ENCODE results near the gene MEGF8. TPM values are rescaled to one million over a fixed set of nuclear protein-coding genes. Genes with fewer than 3 reads are reported as not detected.
A peak's percentile ranks its signal among the peaks of the same experiment; 100 is the strongest.

Gene MEGF8
- total and polyA plus RNA-seq, 2 of the 13 experiments (the other 11 are each of a cell fraction or from before 2014, with no cell fraction given), result 4.0 to 8.8 TPM

DNA sequence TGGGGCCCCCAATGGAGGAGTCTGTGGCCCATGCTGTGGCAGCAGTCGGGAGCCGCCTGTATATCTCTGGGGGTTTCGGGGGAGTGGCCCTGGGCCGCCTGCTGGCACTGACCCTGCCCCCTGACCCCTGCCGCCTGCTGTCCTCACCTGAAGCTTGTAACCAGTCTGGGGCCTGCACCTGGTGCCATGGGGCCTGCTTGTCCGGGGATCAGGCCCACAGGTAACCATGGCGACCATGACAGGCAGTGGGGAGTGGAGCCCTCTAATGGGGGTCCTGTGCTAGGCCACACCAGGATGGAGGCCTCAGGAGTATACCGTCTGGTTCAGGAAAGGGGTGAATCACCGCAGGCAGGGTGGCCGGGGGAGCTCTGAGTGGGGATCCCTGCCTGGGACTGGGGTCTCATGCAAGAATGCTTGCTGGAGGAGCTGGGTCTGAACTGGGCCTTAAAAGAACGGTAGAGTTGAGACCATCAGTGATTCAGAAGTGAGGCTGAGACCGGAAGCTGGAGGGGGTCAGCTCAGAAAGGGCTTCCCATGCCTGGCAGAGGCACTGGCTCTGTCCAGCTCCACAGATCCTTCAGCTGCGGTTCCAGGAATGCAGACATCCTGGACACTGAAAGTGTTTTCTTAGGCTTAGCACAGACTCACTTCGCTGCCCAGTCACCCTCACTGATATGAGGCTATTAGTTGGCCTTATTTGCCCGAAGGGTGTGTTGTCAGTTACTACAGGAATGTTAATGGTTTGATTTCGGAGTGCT is 35.5 kb downstream of the MEGF8 start:
- peaks cover 11% of the 10 kb centered on the region for H3K9me3 ChIP-seq (ENCODE audit: low read length)
- no peaks in the 10 kb centered on the region for H4K20me1 ChIP-seq (ENCODE audit: insufficient read depth, low read length)
- WGBS (ENCODE audit: low lambda C conversion rate), result 94% methylated on average over 9 of the region's 16 CpGs
- TF ChIP-seq RFX1 (IDR thresholded peaks at IDR 0.05) (peak; percentile 33; the same call in 1 of the 2 replicates), ZNF207 (IDR thresholded peaks at IDR 0.05; ENCODE audit: borderline replicate concordance) (no peak)
- TF ChIP-seq, protein P1, sequence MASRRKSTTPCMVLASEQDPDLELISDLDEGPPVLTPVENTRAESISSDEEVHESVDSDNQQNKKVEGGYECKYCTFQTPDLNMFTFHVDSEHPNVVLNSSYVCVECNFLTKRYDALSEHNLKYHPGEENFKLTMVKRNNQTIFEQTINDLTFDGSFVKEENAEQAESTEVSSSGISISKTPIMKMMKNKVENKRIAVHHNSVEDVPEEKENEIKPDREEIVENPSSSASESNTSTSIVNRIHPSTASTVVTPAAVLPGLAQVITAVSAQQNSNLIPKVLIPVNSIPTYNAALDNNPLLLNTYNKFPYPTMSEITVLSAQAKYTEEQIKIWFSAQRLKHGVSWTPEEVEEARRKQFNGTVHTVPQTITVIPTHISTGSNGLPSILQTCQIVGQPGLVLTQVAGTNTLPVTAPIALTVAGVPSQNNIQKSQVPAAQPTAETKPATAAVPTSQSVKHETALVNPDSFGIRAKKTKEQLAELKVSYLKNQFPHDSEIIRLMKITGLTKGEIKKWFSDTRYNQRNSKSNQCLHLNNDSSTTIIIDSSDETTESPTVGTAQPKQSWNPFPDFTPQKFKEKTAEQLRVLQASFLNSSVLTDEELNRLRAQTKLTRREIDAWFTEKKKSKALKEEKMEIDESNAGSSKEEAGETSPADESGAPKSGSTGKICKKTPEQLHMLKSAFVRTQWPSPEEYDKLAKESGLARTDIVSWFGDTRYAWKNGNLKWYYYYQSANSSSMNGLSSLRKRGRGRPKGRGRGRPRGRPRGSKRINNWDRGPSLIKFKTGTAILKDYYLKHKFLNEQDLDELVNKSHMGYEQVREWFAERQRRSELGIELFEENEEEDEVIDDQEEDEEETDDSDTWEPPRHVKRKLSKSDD (CRISPR knock-in tag; IDR thresholded peaks at IDR 0.05; ENCODE audit: low read depth), result no peak
- TF ChIP-seq, protein P2, sequence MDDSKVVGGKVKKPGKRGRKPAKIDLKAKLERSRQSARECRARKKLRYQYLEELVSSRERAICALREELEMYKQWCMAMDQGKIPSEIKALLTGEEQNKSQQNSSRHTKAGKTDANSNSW (CRISPR knock-in tag; IDR thresholded peaks at IDR 0.05; ENCODE audit: borderline replicate concordance), result no peak
- no peak overlapping the region for H3K27ac ChIP-seq (ENCODE audit: extremely low read length, insufficient read depth, low read length)
- DNase-seq (ENCODE audit: low spot score) (no peak), ATAC-seq (peak; percentile 27; the same call in 2 of the 3 replicates), FAIRE-seq (no peak)
- no TSS peak for BruUV-seq (replicated peaks)
- intact Hi-C loops (cut with micrococcal nuclease; ENCODE audit: unreplicated experiment) (no loop called here), in situ Hi-C loops (cut with HindIII; ENCODE audit: extremely low pct_ligation_motif_present, low pct_unique_long_range_greater_than_20kb) (no loop called here)
- no peak overlapping the region for H3K4me3 ChIP-seq (replicated peaks in 1 of 3; ENCODE audit: insufficient read depth in 1 of 3, low read depth in 2 of 3, low read length in 3 of 3)
- H3K36me3 ChIP-seq (replicated peaks in 1 of 2; ENCODE audit: control insufficient read depth in 1 of 2, insufficient read depth in 2 of 2, low read length in 2 of 2), result peaks cover 15 to 23% of the 10 kb centered on the region in 2 experiments
- H3K4me1 ChIP-seq (ENCODE audit: insufficient read depth, low read length), result no peaks in the 10 kb centered on the region
- no peaks in the 10 kb centered on the region for H3K27me3 ChIP-seq (ENCODE audit: control insufficient read depth in 1 of 2, insufficient read depth in 2 of 2, low read length in 2 of 2)
- ChIA-PET CTCF (ENCODE audit: low intra/inter-chr PET ratio, low total read pairs) (no interaction called here), POLR2A (no interaction called here)
- no peak overlapping the region for H2AFZ ChIP-seq (ENCODE audit: low read length)
- no peak overlapping the region for H3K9ac ChIP-seq (ENCODE audit: insufficient read depth, low read depth, low read length)
- no peaks in the 10 kb centered on the region for H3K79me2 ChIP-seq (ENCODE audit: insufficient read depth, low read length)
- no peak overlapping the region for H3K4me2 ChIP-seq (ENCODE audit: low read depth, low read length)

DNA sequence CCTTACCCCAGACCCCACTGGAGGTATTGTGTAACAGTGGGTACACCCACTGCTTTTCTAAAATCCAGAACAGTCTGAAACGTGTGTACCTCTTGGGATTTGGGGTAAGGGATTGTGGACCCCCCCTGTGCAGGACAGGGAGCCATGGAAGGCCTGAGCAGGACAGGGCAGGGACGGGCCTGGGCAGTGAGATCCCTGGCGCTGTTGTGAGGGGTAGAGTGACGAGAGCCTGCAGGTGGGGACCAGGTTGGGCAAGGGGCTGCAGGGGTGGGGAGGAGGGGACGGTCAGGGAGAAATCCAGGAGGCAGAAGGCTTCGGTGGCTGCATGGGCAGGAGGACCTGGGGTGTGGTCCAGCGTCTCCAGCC is 36.1 kb downstream of the MEGF8 start:
- in situ Hi-C loops (cut with HindIII; ENCODE audit: extremely low pct_ligation_motif_present, low pct_unique_long_range_greater_than_20kb), result no loop called here
- H4K20me1 ChIP-seq (ENCODE audit: insufficient read depth, low read length), result no peaks in the 10 kb centered on the region
- TF ChIP-seq, protein P3, sequence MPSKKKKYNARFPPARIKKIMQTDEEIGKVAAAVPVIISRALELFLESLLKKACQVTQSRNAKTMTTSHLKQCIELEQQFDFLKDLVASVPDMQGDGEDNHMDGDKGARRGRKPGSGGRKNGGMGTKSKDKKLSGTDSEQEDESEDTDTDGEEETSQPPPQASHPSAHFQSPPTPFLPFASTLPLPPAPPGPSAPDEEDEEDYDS (CRISPR knock-in tag; IDR thresholded peaks at IDR 0.05), result no peak
- TF ChIP-seq ZNF121 (CRISPR knock-in tag; IDR thresholded peaks at IDR 0.05) (peak; percentile 39; the same call in 1 of the 2 replicates), ZNF841 (CRISPR knock-in tag; IDR thresholded peaks at IDR 0.05; ENCODE audit: borderline replicate concordance) (no peak), ZNF253 (CRISPR knock-in tag; IDR thresholded peaks at IDR 0.05; ENCODE audit: borderline replicate concordance) (no peak), EZH2 (conservative IDR thresholded peaks at IDR 0.05; ENCODE audit: low read depth, low read length) (no peak)
- TF ChIP-seq, protein P4, sequence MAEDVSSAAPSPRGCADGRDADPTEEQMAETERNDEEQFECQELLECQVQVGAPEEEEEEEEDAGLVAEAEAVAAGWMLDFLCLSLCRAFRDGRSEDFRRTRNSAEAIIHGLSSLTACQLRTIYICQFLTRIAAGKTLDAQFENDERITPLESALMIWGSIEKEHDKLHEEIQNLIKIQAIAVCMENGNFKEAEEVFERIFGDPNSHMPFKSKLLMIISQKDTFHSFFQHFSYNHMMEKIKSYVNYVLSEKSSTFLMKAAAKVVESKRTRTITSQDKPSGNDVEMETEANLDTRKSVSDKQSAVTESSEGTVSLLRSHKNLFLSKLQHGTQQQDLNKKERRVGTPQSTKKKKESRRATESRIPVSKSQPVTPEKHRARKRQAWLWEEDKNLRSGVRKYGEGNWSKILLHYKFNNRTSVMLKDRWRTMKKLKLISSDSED (CRISPR knock-in tag; IDR thresholded peaks at IDR 0.05), result no peak
- TF ChIP-seq, protein P5, sequence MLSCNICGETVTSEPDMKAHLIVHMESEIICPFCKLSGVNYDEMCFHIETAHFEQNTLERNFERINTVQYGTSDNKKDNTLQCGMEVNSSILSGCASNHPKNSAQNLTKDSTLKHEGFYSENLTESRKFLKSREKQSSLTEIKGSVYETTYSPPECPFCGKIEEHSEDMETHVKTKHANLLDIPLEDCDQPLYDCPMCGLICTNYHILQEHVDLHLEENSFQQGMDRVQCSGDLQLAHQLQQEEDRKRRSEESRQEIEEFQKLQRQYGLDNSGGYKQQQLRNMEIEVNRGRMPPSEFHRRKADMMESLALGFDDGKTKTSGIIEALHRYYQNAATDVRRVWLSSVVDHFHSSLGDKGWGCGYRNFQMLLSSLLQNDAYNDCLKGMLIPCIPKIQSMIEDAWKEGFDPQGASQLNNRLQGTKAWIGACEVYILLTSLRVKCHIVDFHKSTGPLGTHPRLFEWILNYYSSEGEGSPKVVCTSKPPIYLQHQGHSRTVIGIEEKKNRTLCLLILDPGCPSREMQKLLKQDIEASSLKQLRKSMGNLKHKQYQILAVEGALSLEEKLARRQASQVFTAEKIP (CRISPR knock-in tag; IDR thresholded peaks at IDR 0.05; ENCODE audit: borderline replicate concordance), result no peak

More for the DNA sequence above, 36.1 kb downstream of the MEGF8 start:
- WGBS (ENCODE audit: low lambda C conversion rate), result 90% methylated on average over 7 of the region's 7 CpGs
- peaks cover 11% of the 10 kb centered on the region for H3K9me3 ChIP-seq (ENCODE audit: low read length)
- intact Hi-C loops (cut with micrococcal nuclease; ENCODE audit: unreplicated experiment), result no loop called here
- FAIRE-seq, result no peak
- CTCF ChIA-PET (ENCODE audit: low intra/inter-chr PET ratio, low total read pairs), result no interaction called here
- no peak for DNase-seq (ENCODE audit: low spot score)
- H3K9ac ChIP-seq (ENCODE audit: insufficient read depth, low read depth, low read length), result no peak overlapping the region
- H3K79me2 ChIP-seq (ENCODE audit: insufficient read depth, low read length), result no peaks in the 10 kb centered on the region
- peaks cover 14 to 22% of the 10 kb centered on the region in 2 experiments for H3K36me3 ChIP-seq (replicated peaks in 1 of 2; ENCODE audit: control insufficient read depth in 1 of 2, insufficient read depth in 2 of 2, low read length in 2 of 2)
- BruUV-seq (replicated peaks), result no TSS peak
- no peak for ATAC-seq
- H3K4me3 ChIP-seq (replicated peaks in 1 of 3; ENCODE audit: insufficient read depth in 1 of 3, low read depth in 2 of 3, low read length in 3 of 3), result no peak overlapping the region
- no peak overlapping the region for H3K4me2 ChIP-seq (ENCODE audit: low read depth, low read length)
- no peak overlapping the region for H2AFZ ChIP-seq (ENCODE audit: low read length)
- H3K4me1 ChIP-seq (ENCODE audit: insufficient read depth, low read length), result no peaks in the 10 kb centered on the region
- H3K27ac ChIP-seq (ENCODE audit: extremely low read length, insufficient read depth, low read length), result no peak overlapping the region
- POLR2A ChIA-PET, result no interaction called here
- H3K27me3 ChIP-seq (ENCODE audit: control insufficient read depth in 1 of 2, insufficient read depth in 2 of 2, low read length in 2 of 2), result no peaks in the 10 kb centered on the region
